DOHH2 (cell line): Measurements from ENCODE around the gene KDSR.

Experiments
- H3F3A ChIP-seq: fragments of 200-600 bp; sonication (generic), shearing (Covaris generic); 2 replicates; pipeline ENCODE4 v1.6.0; 2016; ENCODE audit warnings: antibody characterized with exemption, mild to moderate bottlenecking; ENCODE audit not compliant: control insufficient read depth, insufficient read depth
- H3K27ac ChIP-seq: fragments of 200-600 bp; sonication (generic); 2 replicates; pipeline ENCODE4 v1.5.1; 2014; ENCODE audit warnings: low read depth, mild to moderate bottlenecking, low read length, moderate library complexity
- H3K27me3 ChIP-seq: fragments of 200-600 bp; sonication (generic); 2 replicates; pipeline ENCODE4 v1.6.1; 2014; ENCODE audit warnings: mild to moderate bottlenecking, low read length, mixed read lengths; ENCODE audit not compliant: control insufficient read depth
- H3K36me3 ChIP-seq: fragments of 200-600 bp; sonication (generic); 2 replicates; pipeline ENCODE4 v1.6.1; 2014; ENCODE audit warnings: mild to moderate bottlenecking, low read length, moderate library complexity, mixed read lengths; ENCODE audit not compliant: control insufficient read depth
- H3K4me1 ChIP-seq: fragments of 200-600 bp; sonication (generic); 2 replicates; pipeline ENCODE4 v1.6.1; 2014; ENCODE audit warnings: mild to moderate bottlenecking, low read length, mixed read lengths; ENCODE audit not compliant: control insufficient read depth
- H3K4me2 ChIP-seq: fragments of 200-600 bp; sonication (generic); 2 replicates; pipeline ENCODE4 v1.6.0; 2014; ENCODE audit warnings: mild to moderate bottlenecking, low read length, moderate library complexity
- H3K4me3 ChIP-seq: fragments of 200-600 bp; sonication (generic); 2 replicates; pipeline ENCODE4 v1.5.1; 2014; ENCODE audit warnings: mild to moderate bottlenecking, low read length, mixed read lengths
- H3K79me2 ChIP-seq: fragments of 200-600 bp; sonication (generic); 2 replicates; pipeline ENCODE4 v1.6.1; 2014; ENCODE audit warnings: mild to moderate bottlenecking, low read length, mixed read lengths; ENCODE audit not compliant: control insufficient read depth
- H3K9me2 ChIP-seq: fragments of 200-600 bp; sonication (generic); replicated peaks from 2 replicates; pipeline ENCODE4 v1.6.1; 2014; ENCODE audit warnings: mild to moderate bottlenecking, low read length, mixed read lengths; ENCODE audit not compliant: control insufficient read depth
- H3K9me3 ChIP-seq: fragments of 200-600 bp; sonication (generic); 2 replicates; pipeline ENCODE4 v1.6.1; 2014; ENCODE audit warnings: antibody characterized with exemption, low read length, mixed read lengths; ENCODE audit not compliant: control insufficient read depth, insufficient read depth
- H4K20me1 ChIP-seq: fragments of 200-600 bp; sonication (generic); 2 replicates; pipeline ENCODE4 v1.6.0; 2014; ENCODE audit warnings: low read depth, mild to moderate bottlenecking, antibody characterized with exemption, low read length, moderate library complexity; ENCODE audit not compliant: control insufficient read depth, insufficient read depth
- CTCF ChIP-seq: fragments of 200-600 bp; sonication (generic); IDR thresholded peaks from one replicate; pipeline ENCODE4 v1.5.1; 2014; ENCODE audit warnings: antibody characterized with exemption, mild to moderate bottlenecking, low read depth, low read length; ENCODE audit not compliant: poor library complexity, severe bottlenecking
- EZH2phosphoT487 ChIP-seq: fragments of 200-600 bp; sonication (generic); IDR thresholded peaks from 2 replicates; pipeline ENCODE4 v1.6.1; 2017; ENCODE audit warnings: borderline replicate concordance, mild to moderate bottlenecking, antibody characterized with exemption, low read length, moderate library complexity, mixed read lengths

The KDSR gene

GRCh38 chr18:63307551-63308200 is 59.3 kb downstream of the KDSR start:
- peaks cover 100% of the 10 kb centered on the region for H3K79me2 ChIP-seq
- H4K20me1 ChIP-seq: peaks cover 42% of the 10 kb centered on the region
- peaks cover 20% of the 10 kb centered on the region for H3F3A ChIP-seq
- H3K4me1 ChIP-seq: peaks cover 94% of the 10 kb centered on the region
- peak overlapping the region; percentile 27 for H3K4me3 ChIP-seq
- H3K27ac ChIP-seq: peak overlapping the region; percentile 15; the same call in 1 of the 2 replicates
- H3K27me3 ChIP-seq: peaks cover 6% of the 10 kb centered on the region; the same call in 1 of the 2 replicates
- TF ChIP-seq CTCF: no peak
- TF ChIP-seq EZH2phosphoT487: no peak
- H3K4me2 ChIP-seq: peak overlapping the region; percentile 34
- H3K9me2 ChIP-seq: no peaks in the 10 kb centered on the region
- peaks cover 89% of the 10 kb centered on the region for H3K36me3 ChIP-seq
- H3K9me3 ChIP-seq: no peaks in the 10 kb centered on the region

GRCh38 chr18:63306819-63307550 is 60.0 kb downstream of the KDSR start:
- Histone ChIP-seq H3K36me3 (peaks cover 89% of the 10 kb centered on the region), H3K9me2 (no peaks in the 10 kb centered on the region), H4K20me1 (peaks cover 40% of the 10 kb centered on the region), H3K9me3 (no peaks in the 10 kb centered on the region), H3K27me3 (peaks cover 5% of the 10 kb centered on the region; the same call in 1 of the 2 replicates), H3K4me3 (peak overlapping the region; percentile 34), H3F3A (peaks cover 17% of the 10 kb centered on the region), H3K4me1 (peaks cover 92% of the 10 kb centered on the region), H3K4me2 (peak overlapping the region; percentile 34), H3K27ac (no peak overlapping the region), H3K79me2 (peaks cover 100% of the 10 kb centered on the region)
- no peak for TF ChIP-seq EZH2phosphoT487
- no peak for TF ChIP-seq CTCF

- peaks cover 32% of the 10 kb centered on the region for H4K20me1 ChIP-seq
- peak overlapping the region; percentile 34 for H3K4me3 ChIP-seq
- H3K4me2 ChIP-seq: peak overlapping the region; percentile 34
- TF ChIP-seq CTCF: no peak
- TF ChIP-seq EZH2phosphoT487: no peak
- peaks cover 100% of the 10 kb centered on the region for H3K79me2 ChIP-seq
- H3K27me3 ChIP-seq: no peaks in the 10 kb centered on the region
- no peaks in the 10 kb centered on the region for H3K9me2 ChIP-seq
- H3K27ac ChIP-seq: no peak overlapping the region
- H3F3A ChIP-seq: peaks cover 14% of the 10 kb centered on the region
- H3K4me1 ChIP-seq: peaks cover 90% of the 10 kb centered on the region
- no peaks in the 10 kb centered on the region for H3K9me3 ChIP-seq
- H3K36me3 ChIP-seq: peaks cover 89% of the 10 kb centered on the region
These were observed 60.8 kb downstream of the KDSR start for GRCh38 chr18:63306249-63306648.
